Mesodermal cell (in vitro differentiated cells): Measurements from ENCODE around the gene NPTXR.

Experiments
- H3K27ac ChIP-seq: 2 replicates; pipeline ENCODE4 v1.7.0; 2013; ENCODE audit warnings: mild to moderate bottlenecking, low read depth, low read length, moderate library complexity; ENCODE audit not compliant: severe bottlenecking
- H3K36me3 ChIP-seq: 2 replicates; pipeline ENCODE4 v1.7.1; 2013; ENCODE audit warnings: mild to moderate bottlenecking, low read length, moderate library complexity; ENCODE audit not compliant: control insufficient read depth, insufficient read depth
- H3K4me1 ChIP-seq: one replicate; pipeline ENCODE4 v1.7.1; 2013; ENCODE audit warnings: mild to moderate bottlenecking, low read length; ENCODE audit not compliant: insufficient read depth, control insufficient read depth, poor library complexity, severe bottlenecking
- H3K4me3 ChIP-seq: 2 replicates; pipeline ENCODE4 v1.7.0; 2013; ENCODE audit warnings: low read length, control low read depth, mild to moderate bottlenecking; ENCODE audit not compliant: insufficient read depth, poor library complexity, severe bottlenecking; ENCODE audit errors: extremely low read depth
- H3K9me3 ChIP-seq: 2 replicates; pipeline ENCODE4 v1.7.1; 2013; ENCODE audit warnings: mild to moderate bottlenecking, low read length, moderate library complexity; ENCODE audit not compliant: control insufficient read depth
- WGBS, 2 experiments: methylation state at CpG; one replicate each; pipeline ENCODE4 v1.1.5; 2013; ENCODE audit warnings: missing lambda C conversion rate in 2 of 2; ENCODE audit not compliant: insufficient coverage in 2 of 2; 5-methylcytosine and 5-hydroxymethylcytosine counted together

NPTXR gene

DNA sequence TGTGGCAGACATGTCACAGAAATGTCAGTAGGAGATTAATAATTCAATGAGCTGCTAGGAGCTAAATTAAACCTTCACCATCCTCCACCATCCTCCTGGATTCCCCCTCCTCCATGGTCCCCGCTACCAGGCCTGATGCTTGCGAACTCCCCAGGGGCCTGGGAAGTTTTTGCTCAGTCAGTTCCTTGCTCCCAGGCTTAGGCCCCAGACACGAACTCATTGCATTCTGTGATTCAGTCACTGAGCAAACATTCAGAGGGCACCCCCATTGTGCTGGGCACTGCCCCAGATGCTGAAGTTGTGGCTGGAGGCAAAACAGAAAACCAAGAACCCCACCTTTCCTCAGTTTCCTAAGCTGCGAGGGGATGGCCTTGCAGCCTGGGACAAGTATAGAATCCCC, 14.3 kb downstream of the NPTXR start:
- no peaks in the 10 kb centered on the region for H3K9me3 ChIP-seq
- peaks cover 2% of the 10 kb centered on the region for H3K4me1 ChIP-seq
- H3K4me3 ChIP-seq, result no peak overlapping the region
- 82% methylated on average over 3 of the region's 4 CpGs for WGBS, 2 experiments
- no peak overlapping the region for H3K27ac ChIP-seq
- no peaks in the 10 kb centered on the region for H3K36me3 ChIP-seq

DNA sequence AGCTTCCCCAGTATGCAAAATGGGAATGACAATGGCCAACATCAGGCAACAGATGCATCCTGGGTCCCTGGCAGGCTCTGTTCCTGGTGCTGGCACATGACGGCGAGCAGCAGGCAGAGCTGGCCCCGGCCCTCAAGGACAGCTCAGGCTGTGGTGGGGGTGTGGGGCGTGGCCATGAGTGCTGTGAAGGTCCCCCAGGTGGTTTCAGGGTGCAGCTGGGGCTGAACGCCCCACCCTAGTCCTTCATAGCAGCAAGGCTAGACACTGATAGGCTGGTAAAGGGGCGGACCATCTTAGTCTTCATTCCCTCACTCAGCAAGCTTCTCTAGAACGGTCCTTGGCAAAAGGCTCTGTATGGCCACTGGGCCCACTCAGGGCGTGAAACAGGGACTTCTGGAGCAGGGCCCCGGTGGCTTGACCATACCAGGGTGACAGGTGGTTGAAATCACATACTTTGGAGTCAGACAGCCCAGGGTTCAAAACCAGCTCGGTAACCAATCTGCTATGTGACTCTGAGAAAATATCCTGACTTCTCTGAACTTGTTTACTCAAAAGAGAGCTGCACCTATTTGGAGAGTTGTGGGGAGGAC, 15.1 kb downstream of the NPTXR start:
- H3K27ac ChIP-seq, result no peak overlapping the region
- H3K4me3 ChIP-seq, result no peak overlapping the region
- H3K36me3 ChIP-seq, result no peaks in the 10 kb centered on the region
- H3K4me1 ChIP-seq, result peaks cover 2% of the 10 kb centered on the region
- 75 to 91% methylated on average over 7 of the region's 10 CpGs for WGBS, 2 experiments
- H3K9me3 ChIP-seq, result no peaks in the 10 kb centered on the region

DNA sequence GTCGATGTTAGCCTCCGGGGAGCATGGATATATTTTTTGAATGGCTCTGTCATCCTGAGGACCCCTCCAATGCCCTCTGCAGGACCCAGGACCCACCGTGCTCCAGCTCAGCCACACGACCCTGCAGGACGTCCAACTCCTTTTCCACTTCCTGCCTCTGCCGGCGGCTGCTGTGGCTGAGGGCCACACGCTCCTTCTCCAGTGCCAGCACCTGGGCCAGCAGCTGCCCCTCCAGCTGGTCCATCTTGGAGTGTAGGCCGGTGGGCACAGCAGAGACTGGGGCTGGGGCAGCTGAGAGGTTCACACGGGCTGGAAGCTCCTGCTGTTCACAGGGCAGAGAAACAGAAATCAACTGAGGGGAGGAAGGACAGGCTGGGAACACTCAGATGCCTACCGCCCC, 15.6 kb downstream of the NPTXR start:
- 67 to 76% methylated on average over 11 of the region's 11 CpGs for WGBS, 2 experiments

DNA sequence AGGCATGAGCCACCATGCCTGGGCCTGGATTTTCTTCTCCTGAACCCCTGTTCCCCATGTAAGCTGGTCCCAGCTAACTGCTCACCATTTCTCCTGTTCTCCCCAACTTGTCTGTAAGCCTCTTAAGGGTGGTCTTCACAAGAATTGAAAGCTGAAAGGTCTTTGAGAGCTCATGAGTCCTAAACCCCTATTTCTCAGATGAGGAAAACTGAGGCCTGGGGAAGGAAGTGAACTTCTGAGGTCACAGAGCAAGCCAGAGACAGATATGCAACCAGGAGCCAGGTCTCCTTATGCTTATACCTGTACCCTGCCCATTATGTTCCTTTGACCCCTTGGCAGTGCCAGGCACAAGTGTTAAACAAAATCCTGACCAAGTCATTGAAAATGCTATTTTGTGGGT, 16.3 kb downstream of the NPTXR start:
- H3K4me1 ChIP-seq, result peaks cover 2% of the 10 kb centered on the region
- H3K36me3 ChIP-seq, result no peaks in the 10 kb centered on the region
- no peak overlapping the region for H3K4me3 ChIP-seq
- no peaks in the 10 kb centered on the region for H3K9me3 ChIP-seq
- no peak overlapping the region for H3K27ac ChIP-seq

More for the DNA sequence above, 15.6 kb downstream of the NPTXR start:
- H3K4me1 ChIP-seq, result peaks cover 2% of the 10 kb centered on the region
- H3K9me3 ChIP-seq, result no peaks in the 10 kb centered on the region
- no peak overlapping the region for H3K4me3 ChIP-seq
- no peaks in the 10 kb centered on the region for H3K36me3 ChIP-seq
- no peak overlapping the region for H3K27ac ChIP-seq

DNA sequence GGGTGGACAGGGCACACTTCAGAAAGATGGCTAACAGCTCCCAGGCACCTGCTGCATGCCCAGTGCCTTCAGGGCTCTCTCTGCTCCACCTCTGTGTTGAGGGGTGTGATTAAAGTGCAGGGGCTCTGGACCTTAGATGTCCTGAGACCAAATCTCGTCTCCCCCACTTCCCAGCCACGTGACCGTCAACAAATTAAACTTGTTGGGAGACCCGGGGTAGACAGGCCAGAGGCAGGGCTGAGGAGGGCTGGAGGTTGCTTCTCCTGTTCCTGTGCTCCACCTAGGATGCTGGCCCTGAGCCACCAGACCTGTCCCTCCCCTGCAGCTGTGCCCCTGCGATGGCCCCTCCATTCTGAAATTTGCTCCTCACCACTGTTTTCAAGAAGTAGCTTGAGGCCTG, 17.0 kb downstream of the NPTXR start:
- no peak overlapping the region for H3K4me3 ChIP-seq
- no peak overlapping the region for H3K27ac ChIP-seq
- no peaks in the 10 kb centered on the region for H3K36me3 ChIP-seq
- H3K9me3 ChIP-seq, result no peaks in the 10 kb centered on the region
- H3K4me1 ChIP-seq, result peaks cover 2% of the 10 kb centered on the region
- WGBS, 2 experiments, result 78 to 88% methylated on average over 1 to 2 of the region's 5 CpGs

DNA sequence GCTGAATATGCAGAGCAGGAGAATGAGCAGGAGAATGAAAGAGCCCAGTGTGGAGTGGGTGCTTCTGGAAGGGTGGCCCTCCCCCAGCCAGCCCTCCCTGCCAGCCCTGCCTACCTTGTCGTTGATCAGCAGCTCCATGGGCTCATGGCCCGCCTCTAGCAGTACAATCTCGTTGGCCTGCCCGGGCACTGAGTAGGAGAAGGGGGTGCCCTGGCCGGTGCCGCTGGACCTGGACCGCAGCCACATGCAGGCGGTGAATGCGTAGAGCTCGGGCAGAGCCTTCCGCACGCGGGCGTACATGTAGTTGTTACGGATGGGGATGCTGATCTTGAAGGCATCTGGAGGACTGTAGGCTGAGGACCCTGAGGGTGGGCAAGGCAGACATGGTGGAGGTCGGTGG, 17.4 kb downstream of the NPTXR start:
- peaks cover 2% of the 10 kb centered on the region for H3K4me1 ChIP-seq
- H3K4me3 ChIP-seq, result no peak overlapping the region
- no peaks in the 10 kb centered on the region for H3K9me3 ChIP-seq
- no peak overlapping the region for H3K27ac ChIP-seq
- H3K36me3 ChIP-seq, result no peaks in the 10 kb centered on the region
- 85 to 88% methylated on average over 14 to 16 of the region's 16 CpGs for WGBS, 2 experiments

DNA sequence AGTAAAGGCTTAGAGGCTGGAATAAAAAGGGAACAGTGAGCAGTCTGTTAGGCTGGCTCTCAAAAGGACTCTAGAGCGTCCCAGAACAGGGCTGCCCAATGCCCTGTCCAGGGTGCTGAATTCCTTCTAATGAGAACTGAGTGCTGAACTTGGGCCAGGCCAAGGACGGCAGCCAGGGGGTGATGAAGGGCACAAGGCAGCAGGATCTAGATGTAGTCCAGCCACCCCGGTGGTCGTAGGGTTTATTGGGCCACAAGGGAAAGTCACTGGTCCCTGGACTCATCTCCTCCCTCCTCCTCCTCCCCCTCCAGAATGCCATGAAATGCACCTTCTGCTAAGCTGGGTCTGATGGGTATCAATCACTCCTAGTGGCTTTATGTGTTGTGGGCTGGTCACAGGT, 19.2 kb downstream of the NPTXR start:
- Histone ChIP-seq H3K36me3 (no peaks in the 10 kb centered on the region), H3K4me1 (no peaks in the 10 kb centered on the region), H3K9me3 (no peaks in the 10 kb centered on the region), H3K4me3 (no peak overlapping the region), H3K27ac (no peak overlapping the region)
- 2 to 9% methylated on average over 4 of the region's 4 CpGs for WGBS, 2 experiments

DNA sequence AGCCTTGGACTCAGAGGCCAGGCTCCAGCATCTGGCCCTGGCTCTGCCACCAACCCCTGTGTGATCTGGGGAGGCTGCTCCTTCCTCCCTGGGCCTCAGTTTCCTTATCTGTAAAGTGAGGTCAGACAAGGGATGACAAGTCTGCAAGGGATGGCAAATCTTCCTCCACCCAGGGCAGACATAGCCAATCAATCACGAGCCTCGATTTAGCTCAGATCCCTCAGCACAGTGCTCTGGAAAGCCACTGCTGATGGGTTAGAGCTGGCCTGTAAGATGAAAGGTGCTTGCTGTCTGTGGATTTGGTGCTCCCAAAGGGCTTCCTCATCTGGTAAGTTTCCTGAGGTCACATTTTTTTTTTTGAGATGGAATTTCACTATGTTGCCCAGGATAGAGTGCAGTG, 20.2 kb downstream of the NPTXR start:
- Histone ChIP-seq H3K27ac (no peak overlapping the region), H3K4me1 (no peaks in the 10 kb centered on the region), H3K9me3 (no peaks in the 10 kb centered on the region), H3K36me3 (no peaks in the 10 kb centered on the region), H3K4me3 (no peak overlapping the region)
- WGBS, 2 experiments, result no CpG with 5 or more reads among the region's 2 CpGs

DNA sequence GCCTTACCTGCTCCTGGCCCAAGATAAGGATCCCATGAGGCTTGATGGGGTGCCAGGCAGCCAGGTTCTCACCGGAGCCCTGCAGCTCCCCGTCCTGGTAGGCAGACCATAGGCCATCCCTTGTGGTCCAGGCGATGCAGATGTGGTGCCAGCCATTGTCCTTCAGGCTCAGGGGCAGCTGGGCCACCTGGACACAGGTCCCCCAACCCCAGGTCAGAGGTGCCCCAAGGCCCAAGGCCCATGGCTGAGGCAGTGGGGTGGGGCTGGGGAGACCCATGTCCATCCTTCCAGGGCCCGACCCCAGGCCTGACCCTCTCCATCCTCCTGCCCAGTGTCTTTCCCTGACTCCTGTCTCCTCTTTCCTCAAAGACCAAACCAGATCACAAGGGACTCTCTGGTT, 20.8 kb downstream of the NPTXR start:
- H3K27ac ChIP-seq, result no peak overlapping the region
- WGBS, 2 experiments, result 100% methylated on average over 3 of the region's 4 CpGs

DNA sequence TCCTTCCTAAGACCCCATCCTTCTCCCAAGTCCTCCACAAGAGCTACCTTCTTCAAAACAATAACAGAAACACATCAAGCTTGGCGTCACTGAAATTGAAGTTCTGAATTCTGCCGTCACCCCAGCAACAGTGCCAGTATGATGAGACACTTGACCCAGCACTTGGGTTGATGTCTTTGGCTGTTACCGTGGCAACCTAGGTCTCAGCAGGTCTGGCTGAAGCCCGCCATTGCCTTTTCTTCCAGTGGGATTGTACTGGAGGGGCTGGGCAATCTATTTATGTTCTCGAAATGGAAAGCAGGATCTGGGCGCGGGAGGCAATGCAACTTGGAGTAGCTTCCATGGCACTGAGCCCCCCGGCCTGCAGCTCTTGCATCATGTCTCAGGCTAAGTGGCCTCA, 23.8 kb downstream of the NPTXR start:
- Histone ChIP-seq H3K4me3 (no peak overlapping the region), H3K27ac (no peak overlapping the region), H3K36me3 (no peaks in the 10 kb centered on the region), H3K4me1 (no peaks in the 10 kb centered on the region), H3K9me3 (no peaks in the 10 kb centered on the region)
- 77 to 86% methylated on average over 7 to 8 of the region's 8 CpGs for WGBS, 2 experiments

More for the DNA sequence above, 20.8 kb downstream of the NPTXR start:
- H3K9me3 ChIP-seq, result no peaks in the 10 kb centered on the region
- H3K36me3 ChIP-seq, result no peaks in the 10 kb centered on the region
- no peaks in the 10 kb centered on the region for H3K4me1 ChIP-seq
- no peak overlapping the region for H3K4me3 ChIP-seq

DNA sequence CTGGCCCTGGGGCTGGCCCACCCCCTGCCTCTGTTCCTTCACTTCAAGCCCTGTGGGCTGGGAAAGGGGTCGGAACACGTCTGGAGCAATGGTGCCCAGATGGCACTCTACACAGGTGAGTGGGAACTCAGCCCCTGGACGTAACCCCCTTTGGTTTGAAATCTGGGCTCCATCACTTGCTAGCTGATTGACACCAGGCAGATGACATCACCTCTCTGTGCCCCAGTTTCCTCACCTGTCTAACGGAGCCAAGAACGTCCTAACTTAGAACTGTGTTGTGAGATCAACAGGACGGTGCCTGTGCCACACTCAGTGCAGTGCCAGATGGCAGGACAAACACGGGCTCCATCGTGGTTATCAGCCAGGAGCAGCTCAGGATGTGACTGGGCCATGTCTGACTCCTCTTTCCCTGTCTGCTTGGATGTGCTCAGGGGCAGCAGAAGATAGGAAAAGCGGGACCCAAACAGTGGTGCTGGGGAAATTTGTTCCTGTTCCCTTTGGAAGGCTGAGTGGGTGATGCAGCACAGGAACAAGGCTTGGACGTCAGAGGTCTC, 24.4 kb downstream of the NPTXR start:
- H3K27ac ChIP-seq, result no peak overlapping the region
- H3K4me1 ChIP-seq, result no peaks in the 10 kb centered on the region
- no peak overlapping the region for H3K4me3 ChIP-seq
- H3K9me3 ChIP-seq, result no peaks in the 10 kb centered on the region
- H3K36me3 ChIP-seq, result no peaks in the 10 kb centered on the region
- WGBS, 2 experiments, result 76 to 82% methylated on average over 10 of the region's 10 CpGs
